Activated B cell treated with CpG ODN at 0.5 μM for 24 hours (primary cell): ENCODE measurements around the gene HEATR5A. TPM values are rescaled to one million over a fixed set of nuclear protein-coding genes. Genes with fewer than 3 reads are reported as not detected.

ENCODE experiments used
- ATAC-seq: fragments of 200-7000 bp; cut with Tn5 transposase; one replicate; pipeline ENCODE4 v1.10.0; 2021; ENCODE audit warnings: low read depth, mild to moderate bottlenecking, moderate library complexity
- CTCF ChIA-PET: fragments of 350-600 bp; sonication (Branson Sonifier 250); formaldehyde crosslinking; loops from one replicate; lab custom pipeline; 2021; ENCODE audit warnings: antibody characterized with exemption; lab: Charles Lee
- POLR2A ChIA-PET: fragments of 350-600 bp; sonication (Branson Sonifier 250); formaldehyde crosslinking; loops from one replicate; lab custom pipeline; 2021; ENCODE audit warnings: antibody characterized with exemption; lab: Charles Lee
- DNase-seq: peaks from one replicate; pipeline ENCODE4 v3.0.0; 2022
- H3K27ac Mint-ChIP-seq: one replicate; pipeline ENCODE4 v1.8.0; 2020; ENCODE audit warnings: mixed read lengths
- H3K27me3 Mint-ChIP-seq: one replicate; pipeline ENCODE4 v1.8.0; 2021; ENCODE audit warnings: mixed read lengths
- H3K36me3 Mint-ChIP-seq: one replicate; pipeline ENCODE4 v1.8.0; 2021; ENCODE audit warnings: low read depth, mixed read lengths
- H3K4me1 Mint-ChIP-seq: one replicate; pipeline ENCODE4 v1.8.0; 2021; ENCODE audit warnings: mixed read lengths
- H3K4me3 Mint-ChIP-seq: one replicate; pipeline ENCODE4 v1.8.0; 2020; ENCODE audit warnings: mild to moderate bottlenecking, mixed read lengths
- H3K9me3 Mint-ChIP-seq: one replicate; pipeline ENCODE4 v1.8.0; 2020; ENCODE audit warnings: mixed read lengths
- CTCF ChIP-seq: fragments of 200-600 bp; IDR thresholded peaks from one replicate; pipeline ENCODE4 v1.8.0; 2022; ENCODE audit warnings: antibody characterized with exemption, mild to moderate bottlenecking
- intact Hi-C: fragments of 100-400 bp; cut with micrococcal nuclease; formaldehyde crosslinking; loops from one replicate; pipeline ENCODE4 v1.15.1; 2024
- total RNA-seq: library from RNA; stranded (reverse); gene quantifications from 2 replicates; pipeline ENCODE4 v1.2.3, GENCODE V29; 2022

HEATR5A gene
- total RNA-seq, 1 donor from 2014 or later, result 13.2 TPM

- DNase-seq (no peak), ATAC-seq (no peak)
- POLR2A ChIA-PET, result no interaction called here
- Mint-ChIP-seq H3K4me1 (peaks cover 28% of the 10 kb centered on the region), H3K27me3 (no peaks in the 10 kb centered on the region), H3K9me3 (no peaks in the 10 kb centered on the region), H3K27ac (no peak overlapping the region), H3K36me3 (no peaks in the 10 kb centered on the region), H3K4me3 (no peak overlapping the region)
- CTCF ChIA-PET, result no interaction called here
- intact Hi-C loops, result no loop called here
- no peak for TF ChIP-seq CTCF
Measured at GRCh38 chr14:31414190-31414833, 6.0 kb downstream of the HEATR5A start.

- ChIA-PET POLR2A (interaction anchor here (2.2 kb wide), 1 partner anchor 9 kb away, joined by 19 read pairs; the partner anchor contains the start of gene HEATR5A), CTCF (interaction anchor here (1.1 kb wide), 1 partner anchor 9 kb away, joined by 3 read pairs; the partner anchor contains the start of gene HEATR5A)
- Mint-ChIP-seq H3K27me3 (no peaks in the 10 kb centered on the region), H3K36me3 (no peaks in the 10 kb centered on the region), H3K4me3 (no peak overlapping the region), H3K27ac (no peak overlapping the region), H3K4me1 (peaks cover 19% of the 10 kb centered on the region), H3K9me3 (no peaks in the 10 kb centered on the region)
- ATAC-seq (no peak), DNase-seq (no peak)
- no peak for TF ChIP-seq CTCF
- intact Hi-C loops, result no loop called here
Measured at GRCh38 chr14:31411218-31411727, 9.1 kb downstream of the HEATR5A start.

- ChIA-PET CTCF (no interaction called here), POLR2A (interaction anchor here (1.0 to 2.2 kb wide), 2 partner anchors 10 to 47 kb away, joined by 3 to 19 read pairs; partner anchors contain the start of genes DTD2 and HEATR5A)
- no peaks in the 10 kb centered on the region for H3K36me3 Mint-ChIP-seq
- no peak for TF ChIP-seq CTCF
- ATAC-seq, result peak; percentile 68
- peaks cover 19% of the 10 kb centered on the region for H3K4me1 Mint-ChIP-seq
- no peak for DNase-seq
- no peaks in the 10 kb centered on the region for H3K9me3 Mint-ChIP-seq
- no peaks in the 10 kb centered on the region for H3K27me3 Mint-ChIP-seq
- peak overlapping the region; percentile 89 for H3K27ac Mint-ChIP-seq
- intact Hi-C loops, result loop anchor here (1.0 kb wide), 1 partner anchor 10 kb away; the partner anchor contains the start of gene HEATR5A
- peak overlapping the region; percentile 69 for H3K4me3 Mint-ChIP-seq
Measured at GRCh38 chr14:31410048-31410650, 10.2 kb downstream of the HEATR5A start.

- no peak for ATAC-seq
- H3K36me3 Mint-ChIP-seq, result no peaks in the 10 kb centered on the region
- no peak for DNase-seq
- CTCF ChIA-PET, result no interaction called here
- no peaks in the 10 kb centered on the region for H3K27me3 Mint-ChIP-seq
- no peaks in the 10 kb centered on the region for H3K9me3 Mint-ChIP-seq
- no peak overlapping the region for H3K27ac Mint-ChIP-seq
- TF ChIP-seq CTCF, result no peak
- H3K4me3 Mint-ChIP-seq, result no peak overlapping the region
- POLR2A ChIA-PET, result no interaction called here
- intact Hi-C loops, result no loop called here
- H3K4me1 Mint-ChIP-seq, result peaks cover 13% of the 10 kb centered on the region
Measured at GRCh38 chr14:31408421-31408820, 11.9 kb downstream of the HEATR5A start.
